Hematopoietic multipotent progenitor cell treated with erythropoietin and hydrocortisone succinate and interleukin-3 and kit ligand, for 8 days (in vitro differentiated cells): ENCODE measurements around the gene FBXL14.
"Not testable (repeated sequence)": the region's sequence is repeated elsewhere in the genome, so short reads cannot be mapped to it uniquely, and the experiment has no call there.

Experiments
- DNase-seq: peaks from one replicate; pipeline ENCODE4 v3.0.0-alpha.2; 2015

The FBXL14 gene

GRCh38 chr12:1619159-1619558 is 24.8 kb upstream of the FBXL14 start:
- no peak for DNase-seq

- peak; percentile 29 for DNase-seq
Observed at GRCh38 chr12:1618489-1618888, 24.1 kb upstream of the FBXL14 start.

GRCh38 chr12:1616233-1617066 is 22.1 kb upstream of the FBXL14 start:
- no peak for DNase-seq

- DNase-seq = no peak
Observed at GRCh38 chr12:1614360-1614759, 20.0 kb upstream of the FBXL14 start.

- peak; percentile 35 for DNase-seq
Observed at GRCh38 chr12:1613860-1614259, 19.5 kb upstream of the FBXL14 start.

- DNase-seq = no peak
Observed at GRCh38 chr12:1611803-1612572, 17.6 kb upstream of the FBXL14 start.

- no peak for DNase-seq
Observed at GRCh38 chr12:1610072-1610643, 15.8 kb upstream of the FBXL14 start.

- no peak for DNase-seq
Observed at GRCh38 chr12:1608713-1609119, 14.3 kb upstream of the FBXL14 start.

GRCh38 chr12:1607940-1608712 is 13.7 kb upstream of the FBXL14 start:
- DNase-seq = no peak

GRCh38 chr12:1606021-1606622 is 11.7 kb upstream of the FBXL14 start:
- peak; percentile 93 for DNase-seq

GRCh38 chr12:1605129-1606020 is 11.0 kb upstream of the FBXL14 start:
- peak; percentile 90 for DNase-seq

- no peak for DNase-seq
Observed at GRCh38 chr12:1604464-1604863, 10.1 kb upstream of the FBXL14 start.

- DNase-seq = no peak
Observed at GRCh38 chr12:1603269-1603993, 9.1 kb upstream of the FBXL14 start.

GRCh38 chr12:1602706-1603105 is 8.3 kb upstream of the FBXL14 start:
- not testable (repeated sequence) for DNase-seq

- DNase-seq = no peak
Observed at GRCh38 chr12:1598757-1599156, 4.4 kb upstream of the FBXL14 start.

GRCh38 chr12:1595690-1596347 is 1.4 kb upstream of the FBXL14 start:
- no peak for DNase-seq

- DNase-seq = peak; percentile 24
Observed at GRCh38 chr12:1595026-1595561, 713 bp upstream of the FBXL14 start.

GRCh38 chr12:1594006-1594260 is 448 bp downstream of the FBXL14 start:
- DNase-seq = no peak

GRCh38 chr12:1593174-1594005 is 991 bp downstream of the FBXL14 start:
- peak; percentile 34 for DNase-seq
